ENCODE results near the gene NGEF.

NGEF gene

GRCh38 chr2:233012301-233012971 lies 620 bp downstream of the NGEF start:
- TF ChIP-seq EP300 (IDR thresholded peaks at IDR 0.05; ENCODE audit: borderline replicate concordance) = no peak
- no peak for TF ChIP-seq TAF1 (IDR thresholded peaks at IDR 0.05; ENCODE audit: low read depth)
- no peak for TF ChIP-seq USF1 (IDR thresholded peaks at IDR 0.05)
- TF ChIP-seq CREB1 (IDR thresholded peaks at IDR 0.05; ENCODE audit: low read depth) = no peak
- TF ChIP-seq EGR1 (IDR thresholded peaks at IDR 0.05) = no peak
- TF ChIP-seq FOXM1 (IDR thresholded peaks at IDR 0.05; ENCODE audit: borderline replicate concordance, low read depth) = no peak
- no peak for TF ChIP-seq REST (IDR thresholded peaks at IDR 0.05; ENCODE audit: low read depth)
- TF ChIP-seq TCF12 (IDR thresholded peaks at IDR 0.05; ENCODE audit: low read depth) = no peak

- TF ChIP-seq FOXM1 (IDR thresholded peaks at IDR 0.05; ENCODE audit: borderline replicate concordance, low read depth) = no peak
- no peak for TF ChIP-seq CEBPB (IDR thresholded peaks at IDR 0.05)
- no peak for TF ChIP-seq EP300 (IDR thresholded peaks at IDR 0.05; ENCODE audit: borderline replicate concordance)
- no peak for TF ChIP-seq YY1 (IDR thresholded peaks at IDR 0.05; ENCODE audit: low read depth)
- no peak for TF ChIP-seq MAX (IDR thresholded peaks at IDR 0.05)
- no peak for TF ChIP-seq TAF1 (IDR thresholded peaks at IDR 0.05; ENCODE audit: low read depth)
- no peak for TF ChIP-seq TCF12 (IDR thresholded peaks at IDR 0.05; ENCODE audit: low read depth)
- TF ChIP-seq RAD21 (IDR thresholded peaks at IDR 0.05; ENCODE audit: low read depth) = no peak
- TF ChIP-seq EGR1 (IDR thresholded peaks at IDR 0.05) = no peak
- no peak for TF ChIP-seq USF1 (IDR thresholded peaks at IDR 0.05)
- TF ChIP-seq CREB1 (IDR thresholded peaks at IDR 0.05; ENCODE audit: low read depth) = no peak
- TF ChIP-seq NFIC (IDR thresholded peaks at IDR 0.05) = no peak
- TF ChIP-seq REST (IDR thresholded peaks at IDR 0.05; ENCODE audit: low read depth) = no peak
- TF ChIP-seq TEAD4 (IDR thresholded peaks at IDR 0.05) = no peak
- TF ChIP-seq ZBTB7A (IDR thresholded peaks at IDR 0.05; ENCODE audit: low read depth) = no peak
These were observed 1.3 kb downstream of the NGEF start for GRCh38 chr2:233011702-233012131.

GRCh38 chr2:233011268-233011650 lies 1.8 kb downstream of the NGEF start:
- TF ChIP-seq RAD21 (IDR thresholded peaks at IDR 0.05; ENCODE audit: low read depth) = no peak
- no peak for TF ChIP-seq CEBPB (IDR thresholded peaks at IDR 0.05)
- no peak for TF ChIP-seq TAF1 (IDR thresholded peaks at IDR 0.05; ENCODE audit: low read depth)
- no peak for TF ChIP-seq FOXM1 (IDR thresholded peaks at IDR 0.05; ENCODE audit: borderline replicate concordance, low read depth)
- TF ChIP-seq YY1 (IDR thresholded peaks at IDR 0.05; ENCODE audit: low read depth) = no peak
- no peak for TF ChIP-seq NFIC (IDR thresholded peaks at IDR 0.05)

GRCh38 chr2:233010569-233011267 lies 2.3 kb downstream of the NGEF start:
- no peak for TF ChIP-seq EP300 (IDR thresholded peaks at IDR 0.05; ENCODE audit: borderline replicate concordance)
- no peak for TF ChIP-seq ZBTB7A (IDR thresholded peaks at IDR 0.05; ENCODE audit: low read depth)
- TF ChIP-seq RAD21 (IDR thresholded peaks at IDR 0.05; ENCODE audit: low read depth) = no peak
- TF ChIP-seq MAX (IDR thresholded peaks at IDR 0.05) = no peak
- no peak for TF ChIP-seq TEAD4 (IDR thresholded peaks at IDR 0.05)
- no peak for TF ChIP-seq EGR1 (IDR thresholded peaks at IDR 0.05)

GRCh38 chr2:233009661-233010060 lies 3.4 kb downstream of the NGEF start:
- TF ChIP-seq USF1 (IDR thresholded peaks at IDR 0.05) (no peak), CEBPB (IDR thresholded peaks at IDR 0.05) (no peak), EP300 (IDR thresholded peaks at IDR 0.05; ENCODE audit: borderline replicate concordance) (no peak), EGR1 (IDR thresholded peaks at IDR 0.05) (no peak), TAF1 (IDR thresholded peaks at IDR 0.05; ENCODE audit: low read depth) (no peak), NFIC (IDR thresholded peaks at IDR 0.05) (no peak), REST (IDR thresholded peaks at IDR 0.05; ENCODE audit: low read depth) (no peak), FOXM1 (IDR thresholded peaks at IDR 0.05; ENCODE audit: borderline replicate concordance, low read depth) (no peak)
